ENCODE data around the gene ZNF749.

DNA sequence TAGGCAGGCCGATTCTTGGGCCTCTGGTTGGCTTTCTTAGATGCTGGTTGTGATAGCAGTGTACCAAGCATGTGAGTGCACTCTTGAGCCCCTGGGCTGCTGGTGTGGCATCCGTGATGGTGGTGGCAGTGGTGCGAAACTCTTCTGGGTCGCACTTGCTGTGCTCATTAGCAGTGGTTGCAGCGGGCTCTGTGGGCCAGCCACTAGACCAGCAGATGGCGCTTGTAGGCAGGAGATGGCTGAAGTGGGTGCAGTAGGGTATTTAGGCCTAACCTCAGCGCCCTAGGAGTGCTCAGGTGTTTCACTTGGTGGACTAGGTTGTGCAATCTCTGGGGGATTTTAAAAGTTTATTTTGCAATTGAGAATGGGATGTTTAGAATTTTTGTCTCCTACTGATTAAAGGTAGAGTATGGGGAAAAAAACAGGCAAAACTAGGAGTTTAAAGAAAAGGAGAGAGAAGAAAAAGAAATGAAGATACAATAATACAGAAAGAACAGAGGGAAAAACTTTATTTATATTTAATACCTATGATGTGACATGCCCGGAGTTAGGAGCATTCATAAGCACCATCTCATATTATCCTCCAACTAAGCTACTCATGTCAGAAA is 28.5 kb upstream of the ZNF749 start:
- TF ChIP-seq, protein P1, sequence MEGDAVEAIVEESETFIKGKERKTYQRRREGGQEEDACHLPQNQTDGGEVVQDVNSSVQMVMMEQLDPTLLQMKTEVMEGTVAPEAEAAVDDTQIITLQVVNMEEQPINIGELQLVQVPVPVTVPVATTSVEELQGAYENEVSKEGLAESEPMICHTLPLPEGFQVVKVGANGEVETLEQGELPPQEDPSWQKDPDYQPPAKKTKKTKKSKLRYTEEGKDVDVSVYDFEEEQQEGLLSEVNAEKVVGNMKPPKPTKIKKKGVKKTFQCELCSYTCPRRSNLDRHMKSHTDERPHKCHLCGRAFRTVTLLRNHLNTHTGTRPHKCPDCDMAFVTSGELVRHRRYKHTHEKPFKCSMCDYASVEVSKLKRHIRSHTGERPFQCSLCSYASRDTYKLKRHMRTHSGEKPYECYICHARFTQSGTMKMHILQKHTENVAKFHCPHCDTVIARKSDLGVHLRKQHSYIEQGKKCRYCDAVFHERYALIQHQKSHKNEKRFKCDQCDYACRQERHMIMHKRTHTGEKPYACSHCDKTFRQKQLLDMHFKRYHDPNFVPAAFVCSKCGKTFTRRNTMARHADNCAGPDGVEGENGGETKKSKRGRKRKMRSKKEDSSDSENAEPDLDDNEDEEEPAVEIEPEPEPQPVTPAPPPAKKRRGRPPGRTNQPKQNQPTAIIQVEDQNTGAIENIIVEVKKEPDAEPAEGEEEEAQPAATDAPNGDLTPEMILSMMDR (IDR thresholded peaks at IDR 0.05): peak; percentile 80
- TF ChIP-seq ZFX (IDR thresholded peaks at IDR 0.05; ENCODE audit: borderline replicate concordance): no peak
